ENCODE results near the gene RPUSD1. TPM values are rescaled to one million over a fixed set of nuclear protein-coding genes. Genes with fewer than 3 reads are reported as not detected.

RPUSD1 gene
- total RNA-seq, 4 donors from 2014 or later = 16.1 to 71.4 (median 24.8) TPM

DNA sequence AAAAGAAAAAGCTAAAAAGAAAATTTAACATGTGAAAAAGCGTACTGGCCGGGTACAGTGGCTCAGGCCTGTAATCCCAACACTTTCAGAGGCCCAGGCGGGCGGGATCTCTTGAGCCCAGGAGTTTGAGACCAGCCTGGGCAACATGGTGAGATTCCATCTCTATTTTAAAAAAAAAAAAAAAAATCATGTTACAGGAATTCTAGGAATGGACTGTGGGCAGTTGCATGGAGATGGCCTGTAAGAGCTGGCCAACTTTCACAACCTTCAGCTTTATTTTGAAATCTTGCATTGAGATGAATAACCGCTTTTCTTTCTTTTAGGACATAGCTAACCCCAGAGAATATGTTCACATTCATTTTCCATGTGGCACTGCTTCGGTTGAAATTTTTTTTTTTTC lies 39.2 kb downstream of the RPUSD1 start:
- TF ChIP-seq EP300 (IDR thresholded peaks at IDR 0.05; ENCODE audit: low read depth) (no peak), POLR2AphosphoS5 (IDR thresholded peaks at IDR 0.05) (no peak), POLR2A (IDR thresholded peaks at IDR 0.05) (no peak)
- TF ChIP-seq, protein P1, sequence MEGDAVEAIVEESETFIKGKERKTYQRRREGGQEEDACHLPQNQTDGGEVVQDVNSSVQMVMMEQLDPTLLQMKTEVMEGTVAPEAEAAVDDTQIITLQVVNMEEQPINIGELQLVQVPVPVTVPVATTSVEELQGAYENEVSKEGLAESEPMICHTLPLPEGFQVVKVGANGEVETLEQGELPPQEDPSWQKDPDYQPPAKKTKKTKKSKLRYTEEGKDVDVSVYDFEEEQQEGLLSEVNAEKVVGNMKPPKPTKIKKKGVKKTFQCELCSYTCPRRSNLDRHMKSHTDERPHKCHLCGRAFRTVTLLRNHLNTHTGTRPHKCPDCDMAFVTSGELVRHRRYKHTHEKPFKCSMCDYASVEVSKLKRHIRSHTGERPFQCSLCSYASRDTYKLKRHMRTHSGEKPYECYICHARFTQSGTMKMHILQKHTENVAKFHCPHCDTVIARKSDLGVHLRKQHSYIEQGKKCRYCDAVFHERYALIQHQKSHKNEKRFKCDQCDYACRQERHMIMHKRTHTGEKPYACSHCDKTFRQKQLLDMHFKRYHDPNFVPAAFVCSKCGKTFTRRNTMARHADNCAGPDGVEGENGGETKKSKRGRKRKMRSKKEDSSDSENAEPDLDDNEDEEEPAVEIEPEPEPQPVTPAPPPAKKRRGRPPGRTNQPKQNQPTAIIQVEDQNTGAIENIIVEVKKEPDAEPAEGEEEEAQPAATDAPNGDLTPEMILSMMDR (IDR thresholded peaks at IDR 0.05) = no peak
- H3K9me3 ChIP-seq = no peaks in the 10 kb centered on the region
- in situ Hi-C loops (cut with MboI; ENCODE audit: low pct_ligation_motif_present in 1 of 4, low pct_unique_long_range_greater_than_20kb in 1 of 4, low sequenced_read_pairs in 3 of 4) (no loop called here), intact Hi-C loops (cut with DNase I; ENCODE audit: low total_unique reads) (no loop called here)
- no peak for DNase-seq
- no peak overlapping the region for H3K27ac ChIP-seq
- H3K4me3 ChIP-seq = no peak overlapping the region
- 74% methylated on average over 4 to 6 of the region's 6 CpGs for whole genome bisulfite sequencing, 2 donors (ENCODE audit: low coverage in 1 of 2)
- H3K36me3 ChIP-seq = no peaks in the 10 kb centered on the region
- no peaks in the 10 kb centered on the region for H3K4me1 ChIP-seq
- peaks cover 44% of the 10 kb centered on the region for H3K27me3 ChIP-seq

DNA sequence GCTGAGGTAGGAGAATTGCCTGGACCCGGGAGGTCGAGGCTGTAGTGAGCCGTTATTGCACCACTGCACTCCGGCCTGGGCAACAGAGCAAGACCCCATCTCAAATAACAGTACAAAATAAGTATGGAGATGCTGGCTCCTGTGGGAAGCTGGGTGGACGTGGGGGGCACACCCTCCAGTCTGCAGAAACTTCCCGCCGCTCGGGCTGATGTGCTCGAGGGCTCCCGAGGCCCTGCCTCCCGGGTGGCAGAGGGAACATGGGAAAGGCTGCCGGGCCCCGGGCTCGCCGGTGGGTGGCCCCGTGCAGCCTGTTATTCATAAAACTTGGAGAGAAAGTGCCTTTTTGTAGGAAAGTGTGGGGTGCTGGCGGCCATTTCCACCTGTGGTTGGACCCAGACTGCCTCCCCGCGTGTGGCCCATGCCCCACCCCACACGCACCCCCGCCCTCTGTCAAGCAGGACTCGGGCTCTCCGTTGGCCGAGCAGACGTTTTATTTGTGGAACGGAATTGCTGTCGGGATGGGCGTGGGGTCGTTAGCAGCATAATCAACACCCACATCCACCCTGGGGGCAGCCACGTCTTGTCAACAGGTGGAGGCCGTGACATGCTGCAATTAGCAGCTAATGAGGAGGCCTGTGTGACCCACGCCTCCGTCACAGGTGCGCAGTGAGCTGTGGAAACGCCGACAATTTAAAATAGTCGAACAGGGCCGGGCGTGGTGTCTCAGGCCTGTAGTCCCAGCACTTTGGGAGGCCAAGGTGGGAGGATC lies 40.0 kb downstream of the RPUSD1 start:
- Histone ChIP-seq H3K9me3 (no peaks in the 10 kb centered on the region), H3K4me1 (no peaks in the 10 kb centered on the region), H3K36me3 (no peaks in the 10 kb centered on the region), H3K4me3 (no peak overlapping the region), H3K27ac (no peak overlapping the region), H3K27me3 (peaks cover 39% of the 10 kb centered on the region)
- 78% methylated on average over 39 of the region's 39 CpGs; no CpG with 5 or more reads in 1 of the 2 donors for WGBS, 2 donors (ENCODE audit: low coverage in 1 of 2)
- intact Hi-C loops (cut with DNase I; ENCODE audit: low total_unique reads) = no loop called here
- TF ChIP-seq, protein P1 (IDR thresholded peaks at IDR 0.05) = no peak
- TF ChIP-seq POLR2A (IDR thresholded peaks at IDR 0.05) (no peak), EP300 (IDR thresholded peaks at IDR 0.05; ENCODE audit: low read depth) (no peak), POLR2AphosphoS5 (IDR thresholded peaks at IDR 0.05) (no peak)
- DNase-seq = no peak
- in situ Hi-C loops (cut with MboI; ENCODE audit: low pct_ligation_motif_present in 1 of 4, low pct_unique_long_range_greater_than_20kb in 1 of 4, low sequenced_read_pairs in 3 of 4) = no loop called here

- Histone ChIP-seq H3K36me3 (no peaks in the 10 kb centered on the region), H3K9me3 (no peaks in the 10 kb centered on the region), H3K27ac (no peak overlapping the region), H3K4me3 (no peak overlapping the region), H3K4me1 (peaks cover 0 to 2% (median 0%) of the 10 kb centered on the region in 4 donors), H3K27me3 (peaks cover 24% of the 10 kb centered on the region)
- intact Hi-C loops (cut with DNase I; ENCODE audit: low total_unique reads) (no loop called here), in situ Hi-C loops (cut with MboI; ENCODE audit: low pct_ligation_motif_present in 1 of 4, low pct_unique_long_range_greater_than_20kb in 1 of 4, low sequenced_read_pairs in 3 of 4) (no loop called here)
- 80% methylated on average over 11 of the region's 13 CpGs; no CpG with 5 or more reads in 1 of the 2 donors for WGBS, 2 donors (ENCODE audit: low coverage in 1 of 2)
- DNase-seq = no peak
- TF ChIP-seq POLR2AphosphoS5 (IDR thresholded peaks at IDR 0.05) (no peak), EP300 (IDR thresholded peaks at IDR 0.05; ENCODE audit: low read depth) (no peak), POLR2A (IDR thresholded peaks at IDR 0.05) (no peak)
- TF ChIP-seq, protein P1 (IDR thresholded peaks at IDR 0.05) = no peak
These were observed 41.5 kb downstream of the RPUSD1 start for GRCh38 chr16:746637-747036.

GRCh38 chr16:745739-746138 lies 42.4 kb downstream of the RPUSD1 start:
- no peak for DNase-seq
- no peaks in the 10 kb centered on the region for H3K9me3 ChIP-seq
- H3K36me3 ChIP-seq = no peaks in the 10 kb centered on the region
- WGBS, 2 donors (ENCODE audit: low coverage in 1 of 2) = 4% methylated on average over 14 of the region's 14 CpGs; no CpG with 5 or more reads in 1 of the 2 donors
- TF ChIP-seq, protein P1 (IDR thresholded peaks at IDR 0.05) = peak in 4 of 5 experiments; percentile 11 to 28 (median 20)
- no peak for TF ChIP-seq EP300 (IDR thresholded peaks at IDR 0.05; ENCODE audit: low read depth)
- H3K27ac ChIP-seq = no peak overlapping the region
- peaks cover 0 to 8% (median 6%) of the 10 kb centered on the region in 4 donors for H3K4me1 ChIP-seq
- H3K4me3 ChIP-seq = no peak overlapping the region
- H3K27me3 ChIP-seq = peaks cover 15% of the 10 kb centered on the region
- in situ Hi-C loops (cut with MboI; ENCODE audit: low pct_ligation_motif_present in 1 of 4, low pct_unique_long_range_greater_than_20kb in 1 of 4, low sequenced_read_pairs in 3 of 4) (no loop called here), intact Hi-C loops (cut with DNase I; ENCODE audit: low total_unique reads) (no loop called here)

All from transverse colon (tissue), 4 donors.